ENCODE data around the gene MIOX. TPM values are rescaled to one million over a fixed set of nuclear protein-coding genes. Genes with fewer than 3 reads are reported as not detected.

The MIOX gene
- total and polyA plus RNA-seq, 2 of the 13 experiments (the other 11 are each of a cell fraction or from before 2014, with no cell fraction given), result 1.5 to 2.9 TPM

GRCh38 chr22:50474710-50475651 is 11.7 kb upstream of the MIOX start, which contains the start of gene SBF1 (continued):
- TF ChIP-seq CREM (IDR thresholded peaks at IDR 0.05) (no peak), CREM (CRISPR knock-in tag; IDR thresholded peaks at IDR 0.05) (no peak), ZNF552 (CRISPR knock-in tag; IDR thresholded peaks at IDR 0.05; ENCODE audit: borderline replicate concordance) (no peak), ETV6 (CRISPR knock-in tag; conservative IDR thresholded peaks at IDR 0.05) (no peak), SALL2 (CRISPR knock-in tag; IDR thresholded peaks at IDR 0.05) (no peak), GATAD2A (CRISPR knock-in tag; IDR thresholded peaks at IDR 0.05) (0 out of 2 replicates have a peak, but pooled peaks have one; percentile 14), ZBTB39 (CRISPR knock-in tag; IDR thresholded peaks at IDR 0.05) (no peak), GLMP (CRISPR knock-in tag; IDR thresholded peaks at IDR 0.05; ENCODE audit: borderline replicate concordance) (no peak), SMAD9 (CRISPR knock-in tag; IDR thresholded peaks at IDR 0.05) (no peak), ZNF180 (CRISPR knock-in tag; IDR thresholded peaks at IDR 0.05; ENCODE audit: borderline replicate concordance, low read depth) (no peak), RARG (CRISPR knock-in tag; IDR thresholded peaks at IDR 0.05; ENCODE audit: low read depth) (no peak), BORCS8-MEF2B (CRISPR knock-in tag; IDR thresholded peaks at IDR 0.05) (no peak), DMTF1 (CRISPR knock-in tag; IDR thresholded peaks at IDR 0.05) (no peak), ZNF3 (CRISPR knock-in tag; IDR thresholded peaks at IDR 0.05) (no peak), PHB2 (IDR thresholded peaks at IDR 0.05; ENCODE audit: partially characterized antibody) (no peak), SP140L (CRISPR knock-in tag; IDR thresholded peaks at IDR 0.05; ENCODE audit: borderline replicate concordance) (no peak), KMT2A (CRISPR knock-in tag; IDR thresholded peaks at IDR 0.05) (0 out of 2 replicates have a peak, but pooled peaks have one; percentile 38), ZNF34 (CRISPR knock-in tag; IDR thresholded peaks at IDR 0.05; ENCODE audit: borderline replicate concordance) (no peak), MED8 (CRISPR knock-in tag; IDR thresholded peaks at IDR 0.05; ENCODE audit: insufficient replicate concordance) (no peak), ZNF230 (CRISPR knock-in tag; IDR thresholded peaks at IDR 0.05) (no peak), TMF1 (CRISPR knock-in tag; IDR thresholded peaks at IDR 0.05; ENCODE audit: low read depth) (no peak; the same call in 1 of the 2 replicates), ZNF841 (CRISPR knock-in tag; IDR thresholded peaks at IDR 0.05; ENCODE audit: borderline replicate concordance) (no peak), HNRNPUL1 (IDR thresholded peaks at IDR 0.05; ENCODE audit: low read depth, low read length) (no peak), ZNF792 (CRISPR knock-in tag; IDR thresholded peaks at IDR 0.05) (peak; percentile 55; the same call in 1 of the 2 replicates), ZNF784 (CRISPR knock-in tag; IDR thresholded peaks at IDR 0.05; ENCODE audit: borderline replicate concordance) (no peak)
